Keratinocyte (primary cell): ENCODE data around the gene HRNR. TPM values are rescaled to one million over a fixed set of nuclear protein-coding genes. Genes with fewer than 3 reads are reported as not detected.

Experiments
- DNase-seq: peaks from one replicate; pipeline ENCODE4 v3.0.0-alpha.2; 2011; ENCODE audit warnings: low read depth, missing footprints, low spot score
- FAIRE-seq: peaks from 2 replicates; lab custom pipeline; 2011; peaks lifted over from hg19 to GRCh38; lab: Jason Lieb, UNC
- H2AFZ ChIP-seq: 2 replicates; pipeline ENCODE4 v1.6.0; 2012; ENCODE audit warnings: low read length, control low read depth, inconsistent platforms; ENCODE audit not compliant: control insufficient read depth
- H3K27ac ChIP-seq: 2 replicates; pipeline ENCODE4 v1.5.1; 2011; ENCODE audit warnings: low read length; ENCODE audit not compliant: control insufficient read depth, insufficient read depth
- H3K27me3 ChIP-seq: 3 replicates; pipeline ENCODE4 v1.6.0; 2011; ENCODE audit warnings: low read length; ENCODE audit not compliant: control insufficient read depth, insufficient read depth; ENCODE audit errors: extremely low read depth
- H3K36me3 ChIP-seq, 2 experiments: 2 replicates in 1 of 2; 3 replicates in 1 of 2; pipeline ENCODE4 v1.5.1; 2011; ENCODE audit warnings: low read length in 2 of 2, mild to moderate bottlenecking in 1 of 2; ENCODE audit not compliant: control insufficient read depth in 2 of 2, insufficient read depth in 2 of 2; ENCODE audit errors: extremely low read depth in 1 of 2
- H3K4me1 ChIP-seq: 3 replicates; pipeline ENCODE4 v1.5.1; 2011; ENCODE audit warnings: low read length; ENCODE audit not compliant: control insufficient read depth, insufficient read depth; ENCODE audit errors: extremely low read depth
- H3K4me2 ChIP-seq: 3 replicates; pipeline ENCODE4 v1.6.0; 2011; ENCODE audit warnings: low read depth, low read length; ENCODE audit not compliant: control insufficient read depth, insufficient read depth; ENCODE audit errors: extremely low read depth
- H3K4me3 ChIP-seq, 3 experiments: fragments of 200-600 bp in 1 of 3; sonication (generic) in 1 of 3; 2 replicates in 2 of 3; 3 replicates in 1 of 3; pipeline ENCODE4 v1.5.1; 2011 to 2016; ENCODE audit warnings: low read length in 3 of 3, mild to moderate bottlenecking in 3 of 3, control low read depth in 2 of 3, inconsistent platforms in 1 of 3, low read depth in 1 of 3, mixed read lengths in 1 of 3, mixed run types in 1 of 3, moderate library complexity in 1 of 3; ENCODE audit not compliant: control insufficient read depth in 2 of 3, insufficient read depth in 2 of 3; ENCODE audit errors: extremely low read depth in 1 of 3
- H3K79me2 ChIP-seq: 2 replicates; pipeline ENCODE4 v1.6.0; 2012; ENCODE audit warnings: low read length; ENCODE audit not compliant: control insufficient read depth, insufficient read depth
- H3K9ac ChIP-seq: 3 replicates; pipeline ENCODE4 v1.6.0; 2011; ENCODE audit warnings: low read length; ENCODE audit not compliant: control insufficient read depth, insufficient read depth; ENCODE audit errors: extremely low read depth
- H3K9me1 ChIP-seq: 3 replicates; pipeline ENCODE4 v1.6.0; 2011; ENCODE audit warnings: low read length; ENCODE audit not compliant: control insufficient read depth, insufficient read depth; ENCODE audit errors: extremely low read depth
- H3K9me3 ChIP-seq: 2 replicates; pipeline ENCODE4 v1.5.1; 2012; ENCODE audit warnings: low read depth, low read length; ENCODE audit not compliant: control insufficient read depth
- H4K20me1 ChIP-seq: 3 replicates; pipeline ENCODE4 v1.6.0; 2011; ENCODE audit warnings: low read length; ENCODE audit not compliant: control insufficient read depth, insufficient read depth; ENCODE audit errors: extremely low read depth
- EZH2 ChIP-seq: IDR thresholded peaks from one replicate; pipeline ENCODE4 v1.6.1; 2012; ENCODE audit warnings: inconsistent platforms, mild to moderate bottlenecking, low read length, moderate library complexity
- dilution Hi-C: fragments of 300-500 bp; cut with MboI; formaldehyde crosslinking; loops from one replicate; pipeline ENCODE4 v1.7.0; 2020; ENCODE audit warnings: low sequenced_read_pairs; ENCODE audit not compliant: extremely low pct_ligation_motif_present
- polyA plus RNA-seq, 5 experiments: library from polyadenylated mRNA; depleted of rRNA in 3 of 5; stranded (reverse) in 3 of 5; stranded (forward) in 1 of 5; unstranded in 1 of 5; fragments of >200 nt; gene quantifications; 1 replicate in 1 of 5; 2 replicates in 3 of 5; 3 replicates in 1 of 5; pipeline versions ENCODE4 v1.2.1 to v1.2.3, GENCODE V29; 2011 to 2012; ENCODE audit warnings: missing spikeins in 2 of 5, low read depth in 1 of 5, low replicate concordance in 1 of 5
- TF ChIP-seq, protein P1 (sequence below), 3 experiments: IDR thresholded peaks in 1 of 3; conservative IDR thresholded peaks in 1 of 3; optimal IDR thresholded peaks in 1 of 3; 2 replicates in 2 of 3; 3 replicates in 1 of 3; pipeline versions ENCODE3 to v1.5.1; 2011; ENCODE audit warnings: low read length in 3 of 3, mild to moderate bottlenecking in 3 of 3, moderate library complexity in 2 of 3, control low read depth in 1 of 3, inconsistent platforms in 1 of 3; ENCODE audit not compliant: insufficient read depth in 2 of 3; ENCODE audit errors: extremely low read depth in 1 of 3

Gene HRNR
- polyA plus RNA-seq, 1 donor (not counting 4 experiments of a cell fraction or from before 2014, with no cell fraction given): 0.09 TPM

- Histone ChIP-seq H3K9me3 (no peaks in the 10 kb centered on the region), H2AFZ (no peak overlapping the region), H3K36me3 (no peaks in the 10 kb centered on the region), H3K27me3 (no peaks in the 10 kb centered on the region), H3K27ac (peak overlapping the region; percentile 11), H3K4me1 (peaks cover 67% of the 10 kb centered on the region), H3K9me1 (no peaks in the 10 kb centered on the region), H3K4me3 (no peak overlapping the region), H3K4me2 (peak overlapping the region; percentile 30), H3K79me2 (no peaks in the 10 kb centered on the region), H3K9ac (no peak overlapping the region), H4K20me1 (no peaks in the 10 kb centered on the region)
- peak; percentile 87 for FAIRE-seq
- DNase-seq: no peak
- no peak for TF ChIP-seq EZH2
- TF ChIP-seq, protein P1, sequence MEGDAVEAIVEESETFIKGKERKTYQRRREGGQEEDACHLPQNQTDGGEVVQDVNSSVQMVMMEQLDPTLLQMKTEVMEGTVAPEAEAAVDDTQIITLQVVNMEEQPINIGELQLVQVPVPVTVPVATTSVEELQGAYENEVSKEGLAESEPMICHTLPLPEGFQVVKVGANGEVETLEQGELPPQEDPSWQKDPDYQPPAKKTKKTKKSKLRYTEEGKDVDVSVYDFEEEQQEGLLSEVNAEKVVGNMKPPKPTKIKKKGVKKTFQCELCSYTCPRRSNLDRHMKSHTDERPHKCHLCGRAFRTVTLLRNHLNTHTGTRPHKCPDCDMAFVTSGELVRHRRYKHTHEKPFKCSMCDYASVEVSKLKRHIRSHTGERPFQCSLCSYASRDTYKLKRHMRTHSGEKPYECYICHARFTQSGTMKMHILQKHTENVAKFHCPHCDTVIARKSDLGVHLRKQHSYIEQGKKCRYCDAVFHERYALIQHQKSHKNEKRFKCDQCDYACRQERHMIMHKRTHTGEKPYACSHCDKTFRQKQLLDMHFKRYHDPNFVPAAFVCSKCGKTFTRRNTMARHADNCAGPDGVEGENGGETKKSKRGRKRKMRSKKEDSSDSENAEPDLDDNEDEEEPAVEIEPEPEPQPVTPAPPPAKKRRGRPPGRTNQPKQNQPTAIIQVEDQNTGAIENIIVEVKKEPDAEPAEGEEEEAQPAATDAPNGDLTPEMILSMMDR (optimal IDR thresholded peaks at IDR 0.05 in 1 of 3, IDR thresholded peaks at IDR 0.05 in 1 of 3, conservative IDR thresholded peaks at IDR 0.05 in 1 of 3; ENCODE audit: extremely low read depth in 1 of 3, insufficient read depth in 2 of 3, low read length in 3 of 3): peak; percentile 72 to 95 (median 92)
- dilution Hi-C loops: no loop called here
Measured at GRCh38 chr1:152185544-152186391, 38.2 kb downstream of the HRNR start.

GRCh38 chr1:152182944-152183361 is 41.0 kb downstream of the HRNR start:
- Histone ChIP-seq H3K27me3 (no peaks in the 10 kb centered on the region), H3K4me2 (peak overlapping the region; percentile 82), H2AFZ (peak overlapping the region; percentile 45), H3K9me3 (no peaks in the 10 kb centered on the region), H3K4me1 (peaks cover 65% of the 10 kb centered on the region), H3K9me1 (no peaks in the 10 kb centered on the region), H3K27ac (peak overlapping the region; percentile 87), H3K9ac (peak overlapping the region; percentile 49), H4K20me1 (no peaks in the 10 kb centered on the region), H3K36me3 (no peaks in the 10 kb centered on the region), H3K4me3 (peak overlapping the region in 1 of 3 experiments; percentile 43), H3K79me2 (no peaks in the 10 kb centered on the region)
- dilution Hi-C loops: no loop called here
- no peak for DNase-seq
- peak; percentile 98 for FAIRE-seq
- TF ChIP-seq, protein P1 (optimal IDR thresholded peaks at IDR 0.05 in 1 of 3, IDR thresholded peaks at IDR 0.05 in 1 of 3, conservative IDR thresholded peaks at IDR 0.05 in 1 of 3; ENCODE audit: extremely low read depth in 1 of 3, insufficient read depth in 2 of 3, low read length in 3 of 3): no peak
- no peak for TF ChIP-seq EZH2
